Measurements from ENCODE around the gene PRKAG3. TPM values are rescaled to one million over a fixed set of nuclear protein-coding genes. Genes with fewer than 3 reads are reported as not detected.

PRKAG3 gene
- total RNA-seq, 4 donors from 2014 or later: not detected

DNA sequence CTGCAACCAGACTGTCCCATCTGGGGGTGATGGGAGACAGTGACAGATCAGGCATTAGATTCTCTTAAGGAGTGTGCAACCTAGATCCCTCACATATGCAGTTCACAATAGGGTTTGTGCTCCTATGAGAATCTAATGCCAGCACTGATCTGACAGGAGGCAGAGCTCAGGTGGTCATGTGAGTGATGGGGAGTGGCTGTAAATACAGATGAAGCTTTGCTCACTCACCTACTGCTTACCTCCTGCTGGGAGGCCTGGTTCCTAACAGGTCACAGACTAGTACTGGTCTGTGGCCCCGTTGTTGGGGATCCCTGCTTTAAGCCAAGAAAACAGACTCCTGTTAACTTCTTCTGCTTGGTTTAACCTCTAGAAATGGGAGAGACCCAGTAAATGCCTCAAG, 46.5 kb downstream of the PRKAG3 start:
- H3K4me3 ChIP-seq (replicated peaks in 1 of 3): no peak overlapping the region
- H3K27me3 ChIP-seq: peaks cover 6% of the 10 kb centered on the region
- 67 to 69% methylated on average over 1 of the region's 1 CpG for WGBS, 2 donors
- no peak overlapping the region for H3K27ac ChIP-seq
- H3K36me3 ChIP-seq: no peaks in the 10 kb centered on the region
- no peaks in the 10 kb centered on the region for H3K9me3 ChIP-seq
- peaks cover 0 to 7% of the 10 kb centered on the region in 2 donors for H3K4me1 ChIP-seq
- DNase-seq: peak in 1 of 2 donors; percentile 22
- TF ChIP-seq POLR2A (IDR thresholded peaks at IDR 0.05): no peak
- TF ChIP-seq, protein P1, sequence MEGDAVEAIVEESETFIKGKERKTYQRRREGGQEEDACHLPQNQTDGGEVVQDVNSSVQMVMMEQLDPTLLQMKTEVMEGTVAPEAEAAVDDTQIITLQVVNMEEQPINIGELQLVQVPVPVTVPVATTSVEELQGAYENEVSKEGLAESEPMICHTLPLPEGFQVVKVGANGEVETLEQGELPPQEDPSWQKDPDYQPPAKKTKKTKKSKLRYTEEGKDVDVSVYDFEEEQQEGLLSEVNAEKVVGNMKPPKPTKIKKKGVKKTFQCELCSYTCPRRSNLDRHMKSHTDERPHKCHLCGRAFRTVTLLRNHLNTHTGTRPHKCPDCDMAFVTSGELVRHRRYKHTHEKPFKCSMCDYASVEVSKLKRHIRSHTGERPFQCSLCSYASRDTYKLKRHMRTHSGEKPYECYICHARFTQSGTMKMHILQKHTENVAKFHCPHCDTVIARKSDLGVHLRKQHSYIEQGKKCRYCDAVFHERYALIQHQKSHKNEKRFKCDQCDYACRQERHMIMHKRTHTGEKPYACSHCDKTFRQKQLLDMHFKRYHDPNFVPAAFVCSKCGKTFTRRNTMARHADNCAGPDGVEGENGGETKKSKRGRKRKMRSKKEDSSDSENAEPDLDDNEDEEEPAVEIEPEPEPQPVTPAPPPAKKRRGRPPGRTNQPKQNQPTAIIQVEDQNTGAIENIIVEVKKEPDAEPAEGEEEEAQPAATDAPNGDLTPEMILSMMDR (IDR thresholded peaks at IDR 0.05): no peak
- intact Hi-C loops (cut with DNase I): no loop called here

DNA sequence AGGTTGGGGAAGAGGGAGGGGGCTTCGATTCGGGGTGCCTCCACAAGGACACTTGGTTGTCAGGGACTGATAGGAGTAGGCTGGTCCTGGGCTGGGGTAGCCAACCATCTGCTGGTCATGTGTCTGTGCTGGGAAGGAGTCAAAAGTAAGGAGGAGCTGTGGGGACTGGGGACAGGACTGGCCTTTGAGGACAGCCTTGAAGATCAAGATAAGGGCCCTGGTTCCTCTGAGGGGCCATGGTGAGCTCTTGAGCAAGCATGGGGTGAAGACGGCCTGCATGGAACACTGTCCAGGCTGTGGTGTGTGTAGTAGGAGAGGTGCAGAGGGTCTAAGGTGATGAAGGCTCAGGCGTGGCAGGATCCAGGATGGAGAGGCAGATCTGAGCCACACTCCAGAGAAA, 47.9 kb downstream of the PRKAG3 start:
- WGBS, 2 donors: 91 to 95% methylated on average over 4 of the region's 4 CpGs
- TF ChIP-seq, protein P1 (IDR thresholded peaks at IDR 0.05): no peak
- TF ChIP-seq POLR2A (IDR thresholded peaks at IDR 0.05): no peak
- no peak for DNase-seq
- no peak overlapping the region for H3K4me3 ChIP-seq (replicated peaks in 1 of 3)
- intact Hi-C loops (cut with DNase I): no loop called here
- H3K27me3 ChIP-seq: peaks cover 6% of the 10 kb centered on the region
- H3K27ac ChIP-seq: no peak overlapping the region
- no peaks in the 10 kb centered on the region for H3K9me3 ChIP-seq
- peaks cover 0 to 7% of the 10 kb centered on the region in 2 donors for H3K4me1 ChIP-seq
- H3K36me3 ChIP-seq: no peaks in the 10 kb centered on the region

DNA sequence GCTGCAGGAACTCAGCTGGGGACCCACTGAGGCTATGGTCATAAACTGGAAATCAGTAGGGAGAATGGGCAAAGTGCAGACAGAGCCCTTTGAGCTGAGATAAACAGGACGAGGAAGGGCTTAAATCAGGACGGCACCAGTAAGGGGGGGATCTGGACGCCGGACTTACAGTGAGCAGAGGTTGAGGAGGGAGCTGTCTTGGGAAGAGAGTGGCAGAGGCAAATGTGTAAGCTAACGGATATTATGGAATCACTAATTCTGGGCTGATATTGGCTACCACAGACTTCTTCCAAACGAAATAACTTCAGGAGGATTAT, 49.1 kb downstream of the PRKAG3 start:
- Histone ChIP-seq H3K27me3 (peaks cover 6% of the 10 kb centered on the region), H3K4me1 (peaks cover 0 to 7% of the 10 kb centered on the region in 2 donors), H3K27ac (peak overlapping the region in 1 of 3 donors; percentile 29), H3K4me3 (replicated peaks in 1 of 3) (peak overlapping the region in 2 of 3 donors; percentile 28 to 71), H3K9me3 (no peaks in the 10 kb centered on the region), H3K36me3 (no peaks in the 10 kb centered on the region)
- TF ChIP-seq POLR2A (IDR thresholded peaks at IDR 0.05): no peak
- TF ChIP-seq, protein P1 (IDR thresholded peaks at IDR 0.05): no peak
- 49 to 57% methylated on average over 6 of the region's 6 CpGs for WGBS, 2 donors
- no peak for DNase-seq
- intact Hi-C loops (cut with DNase I): no loop called here

DNA sequence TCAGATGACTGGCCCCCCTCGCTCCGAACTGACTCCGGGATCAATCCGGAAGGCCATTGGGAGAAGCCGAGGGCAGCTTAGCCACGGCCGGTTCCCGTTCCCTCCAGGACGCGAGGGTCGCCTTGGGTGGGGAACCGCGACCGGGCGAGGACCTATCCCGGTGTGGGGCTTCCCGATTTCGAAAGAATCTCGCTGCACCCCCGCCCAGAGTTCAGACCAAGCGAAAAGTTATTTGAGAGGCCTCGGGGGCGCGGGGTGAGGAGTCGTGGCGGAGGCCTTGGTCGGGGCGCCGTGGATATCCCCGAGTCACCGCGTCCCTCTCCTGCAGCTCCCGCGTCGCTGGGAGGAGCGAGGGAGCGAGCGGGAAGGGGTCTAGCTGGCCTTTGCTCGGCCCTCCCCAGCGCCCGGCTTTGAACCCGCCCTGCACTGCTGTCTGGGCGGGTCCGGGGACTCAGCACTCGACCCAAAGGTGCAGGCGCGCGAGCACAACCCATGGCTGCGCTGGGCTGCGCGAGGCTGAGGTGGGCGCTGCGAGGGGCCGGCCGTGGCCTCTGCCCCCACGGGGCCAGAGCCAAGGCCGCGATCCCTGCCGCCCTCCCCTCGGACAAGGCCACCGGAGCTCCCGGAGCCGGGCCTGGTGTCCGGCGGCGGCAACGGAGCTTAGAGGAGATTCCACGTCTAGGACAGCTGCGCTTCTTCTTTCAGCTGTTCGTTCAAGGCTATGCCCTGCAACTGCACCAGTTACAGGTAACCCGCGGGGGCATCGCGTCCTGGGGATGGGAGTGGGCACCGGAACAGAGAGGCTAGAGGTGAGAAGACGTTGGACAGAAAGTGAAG, 49.7 kb downstream of the PRKAG3 start, which contains the start of gene CYP27A1:
CYP27A1 (plus strand) TSS at position 457 of the 837 bp plus-strand sequence; CDS start at position 493, 36 bp downstream.
- H3K36me3 ChIP-seq: no peaks in the 10 kb centered on the region
- no peaks in the 10 kb centered on the region for H3K9me3 ChIP-seq
- H3K27ac ChIP-seq: peak within 1 kb of the TSS; percentile 2 to 68 (median 29)
- DNase-seq: peak; percentile 43 to 48
- peak within 1 kb of the TSS; percentile 8 to 71 (median 28) for H3K4me3 ChIP-seq (replicated peaks in 1 of 3)
- intact Hi-C loops (cut with DNase I): no loop called here
- peaks cover 6% of the 10 kb centered on the region for H3K27me3 ChIP-seq
- TF ChIP-seq POLR2A (IDR thresholded peaks at IDR 0.05): no peak
- TF ChIP-seq, protein P1 (IDR thresholded peaks at IDR 0.05): no peak
- 4 to 5% methylated on average over 23 to 44 of the region's 76 CpGs for WGBS, 2 donors
- peaks cover 0 to 7% of the 10 kb centered on the region in 2 donors for H3K4me1 ChIP-seq
